Esophagus squamous epithelium (tissue), 5 donors: ENCODE results near the gene ARTN. TPM values are rescaled to one million over a fixed set of nuclear protein-coding genes. Genes with fewer than 3 reads are reported as not detected.

Experiments
- DNase-seq: peaks from one replicate; lab custom pipeline; 2025; lab: John Stamatoyannopoulos, UW
- H3K27ac ChIP-seq, 4 donors: fragments of 200-600 bp; sonication (generic); one replicate each; pipeline ENCODE4 v1.5.1; 2016 to 2019; ENCODE audit warnings: mild to moderate bottlenecking in 1 of 4
- H3K27me3 ChIP-seq, 4 donors: fragments of 200-600 bp; sonication (generic); 1 replicate in 3 of 4; 2 replicates in 1 of 4; pipeline versions ENCODE4 v1.5.1 to v1.6.0; 2017 to 2021; ENCODE audit warnings: antibody characterized with exemption in 1 of 4
- H3K36me3 ChIP-seq, 3 donors: fragments of 200-600 bp; sonication (generic); one replicate each; pipeline ENCODE4 v1.5.1; 2016 to 2019
- H3K4me1 ChIP-seq, 3 donors: fragments of 200-600 bp; sonication (generic); one replicate each; pipeline ENCODE4 v1.5.1; 2017 to 2019
- H3K4me3 ChIP-seq, 4 donors: fragments of 200-600 bp; sonication (generic); 1 replicate in 3 of 4; 2 replicates in 1 of 4; pipeline ENCODE4 v1.5.1; 2016 to 2019; ENCODE audit warnings: mild to moderate bottlenecking in 2 of 4, moderate library complexity in 1 of 4
- H3K9me3 ChIP-seq, 3 donors: fragments of 200-600 bp; sonication (generic); one replicate each; pipeline ENCODE4 v1.5.1; 2016 to 2019
- CTCF ChIP-seq, 6 experiments: fragments of 450-650 bp in 4 of 6; fragments of 200-600 bp in 2 of 6; sonication (generic) in 2 of 6; IDR thresholded peaks; one replicate each; pipeline ENCODE4 v1.5.1; 2016 to 2019; ENCODE audit warnings: antibody characterized with exemption in 6 of 6, mild to moderate bottlenecking in 4 of 6, moderate library complexity in 4 of 6
- POLR2A ChIP-seq, 4 donors: fragments of 450-650 bp; IDR thresholded peaks; one replicate each; pipeline ENCODE4 v1.6.1; 2017; ENCODE audit warnings: antibody characterized with exemption in 4 of 4, mild to moderate bottlenecking in 4 of 4, moderate library complexity in 3 of 4
- WGBS, 2 donors: methylation state at CpG; one replicate each; pipeline ENCODE4 v1.1.5; 2018; 5-methylcytosine and 5-hydroxymethylcytosine counted together
- intact Hi-C: fragments of 100-400 bp; cut with DNase I; formaldehyde crosslinking; loops from one replicate; pipeline ENCODE4 v1.15.0; 2022
- total RNA-seq, 4 donors: library from RNA; depleted of rRNA; stranded (reverse); fragments of >200 nt; gene quantifications; one replicate each; pipeline ENCODE4 v1.1.0, GENCODE V29; 2016
- donor health status: DM: yes; HTN: yes; CAD: no.

The ARTN gene
- total RNA-seq, 4 donors from 2014 or later, result 0.68 to 12.9 (median 4.0) TPM

GRCh38 chr1:43986712-43987111, 53.1 kb downstream of the ARTN start:
- H3K4me3 ChIP-seq, result no peak overlapping the region
- DNase-seq, result no peak
- TF ChIP-seq CTCF (IDR thresholded peaks at IDR 0.05), result no peak
- no peak for TF ChIP-seq POLR2A (IDR thresholded peaks at IDR 0.05)
- no peak overlapping the region for H3K27ac ChIP-seq
- intact Hi-C loops, result no loop called here
- H3K4me1 ChIP-seq, result peaks cover 7 to 21% (median 8%) of the 10 kb centered on the region in 3 donors
- no peaks in the 10 kb centered on the region for H3K9me3 ChIP-seq
- peaks cover 0 to 47% (median 3%) of the 10 kb centered on the region in 3 donors for H3K36me3 ChIP-seq
- WGBS, 2 donors, result 69 to 80% methylated on average over 6 of the region's 6 CpGs
- H3K27me3 ChIP-seq, result no peaks in the 10 kb centered on the region

Other genes starting within 250 kb of the ARTN start
- gene ST3GAL3, start 226.3 kb upstream of the ARTN start, total RNA-seq, result 10 to 100 TPM in 1 of 4 donors, 1 to 10 TPM in 3; 2.8 to 10.7 (median 7.1) TPM
- 10 to 100 TPM; 19.3 to 32.4 (median 20.5) TPM for gene IPO13, start 13.1 kb downstream of the ARTN start, total RNA-seq
- gene DPH2, start 36.2 kb downstream of the ARTN start, total RNA-seq, result 10 to 100 TPM; 14.0 to 34.6 (median 27.7) TPM
- gene ATP6V0B, start 41.2 kb downstream of the ARTN start, total RNA-seq, result 100 to 1,000 TPM in 3 of 4 donors, 10 to 100 TPM in 1; 70.1 to 169 (median 135) TPM
- gene B4GALT2, start 45.4 kb downstream of the ARTN start, total RNA-seq, result 10 to 100 TPM; 38.9 to 59.3 (median 48.3) TPM
- gene CCDC24, start 57.8 kb downstream of the ARTN start, total RNA-seq, result 1 to 10 TPM; 3.0 to 7.3 (median 4.7) TPM
- 10 to 100 TPM; 10.4 to 40.0 (median 23.2) TPM for gene SLC6A9, start 97.7 kb downstream of the ARTN start, total RNA-seq
- gene KLF17, start 185.0 kb downstream of the ARTN start, total RNA-seq, result under 1 TPM in 1 of 4 donors, not detected in 3; 0.19 TPM
- not detected for gene KLF18, start 207.8 kb downstream of the ARTN start, total RNA-seq